HG02588 (cell line): ENCODE measurements around the gene MYH6.

Experiments
- ATAC-seq: cut with Tn5 transposase; IDR thresholded peaks from one replicate; pipeline ENCODE4 v1.9.1; 2021; ENCODE audit warnings: mild to moderate bottlenecking, moderate library complexity; ENCODE audit not compliant: unreplicated experiment

The MYH6 gene

DNA sequence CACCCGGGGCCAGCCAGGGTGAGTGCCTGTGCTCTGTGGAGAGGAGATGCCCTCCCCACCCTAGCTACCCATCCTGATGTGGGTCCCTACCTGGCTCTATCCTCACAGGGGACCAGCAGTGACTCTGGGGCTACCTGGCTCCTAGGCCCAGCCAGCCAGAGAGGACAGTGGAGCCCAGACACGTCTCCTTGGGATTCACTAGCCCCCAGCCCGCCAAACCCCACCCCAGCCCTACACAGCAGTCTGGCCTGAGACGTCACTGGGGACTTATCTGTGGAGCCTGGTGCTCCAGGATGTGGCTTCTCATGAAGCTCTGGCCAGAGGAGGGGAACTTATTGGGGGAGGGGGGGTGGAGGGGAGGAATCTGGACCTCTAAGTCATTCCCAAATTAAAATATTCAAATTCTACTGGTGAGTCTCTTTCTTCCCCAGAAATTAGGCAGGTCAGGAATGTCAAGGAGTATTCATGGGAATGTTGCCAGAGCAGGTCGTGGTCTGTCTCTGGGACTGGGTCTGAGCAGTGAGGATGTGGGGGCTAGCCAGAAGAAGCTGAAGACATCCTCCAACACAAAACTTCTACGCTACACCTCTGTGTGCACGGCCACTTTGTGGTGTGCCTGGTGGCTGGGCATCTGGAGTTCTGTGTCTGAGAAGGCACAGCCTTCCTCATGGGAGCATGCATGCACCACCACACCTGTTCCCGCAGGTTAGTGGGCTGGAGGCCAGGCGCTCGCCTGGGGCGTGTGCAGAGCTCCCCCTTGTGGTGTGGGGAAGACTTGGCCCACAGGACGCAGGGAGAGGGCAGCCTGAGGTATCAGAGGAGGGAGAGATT, 28.5 kb downstream of the MYH6 start:
- ATAC-seq: no peak

DNA sequence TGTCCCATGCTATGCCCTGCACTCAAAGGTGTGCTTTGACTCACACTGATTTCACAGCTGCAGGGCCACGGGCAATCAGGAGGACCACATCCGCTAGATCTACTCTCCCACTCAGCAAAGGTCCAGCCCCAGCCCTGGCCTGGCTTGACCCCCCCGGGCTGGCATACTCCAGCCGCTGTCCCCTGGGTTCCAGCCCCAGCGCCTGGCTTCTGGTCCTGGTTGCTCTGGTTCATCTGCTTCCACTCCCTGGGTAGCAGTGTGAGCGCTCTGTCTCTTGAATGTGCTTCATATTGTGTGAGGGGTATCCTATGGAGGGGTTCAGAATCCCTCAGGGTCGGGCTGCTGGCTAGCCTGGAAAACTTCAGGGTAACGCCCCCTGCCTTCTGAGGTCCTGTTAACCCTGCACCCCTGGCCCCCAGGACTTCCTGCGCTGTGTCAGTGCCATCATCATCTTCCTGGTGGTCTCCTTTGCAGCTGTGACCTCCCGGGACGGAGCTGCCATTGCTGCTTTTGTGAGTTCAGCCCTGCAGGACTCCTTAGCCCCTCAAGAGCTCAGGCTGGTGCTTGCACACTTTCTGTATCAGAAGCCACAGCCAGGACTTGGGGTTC, 29.4 kb downstream of the MYH6 start:
- ATAC-seq: no peak

DNA sequence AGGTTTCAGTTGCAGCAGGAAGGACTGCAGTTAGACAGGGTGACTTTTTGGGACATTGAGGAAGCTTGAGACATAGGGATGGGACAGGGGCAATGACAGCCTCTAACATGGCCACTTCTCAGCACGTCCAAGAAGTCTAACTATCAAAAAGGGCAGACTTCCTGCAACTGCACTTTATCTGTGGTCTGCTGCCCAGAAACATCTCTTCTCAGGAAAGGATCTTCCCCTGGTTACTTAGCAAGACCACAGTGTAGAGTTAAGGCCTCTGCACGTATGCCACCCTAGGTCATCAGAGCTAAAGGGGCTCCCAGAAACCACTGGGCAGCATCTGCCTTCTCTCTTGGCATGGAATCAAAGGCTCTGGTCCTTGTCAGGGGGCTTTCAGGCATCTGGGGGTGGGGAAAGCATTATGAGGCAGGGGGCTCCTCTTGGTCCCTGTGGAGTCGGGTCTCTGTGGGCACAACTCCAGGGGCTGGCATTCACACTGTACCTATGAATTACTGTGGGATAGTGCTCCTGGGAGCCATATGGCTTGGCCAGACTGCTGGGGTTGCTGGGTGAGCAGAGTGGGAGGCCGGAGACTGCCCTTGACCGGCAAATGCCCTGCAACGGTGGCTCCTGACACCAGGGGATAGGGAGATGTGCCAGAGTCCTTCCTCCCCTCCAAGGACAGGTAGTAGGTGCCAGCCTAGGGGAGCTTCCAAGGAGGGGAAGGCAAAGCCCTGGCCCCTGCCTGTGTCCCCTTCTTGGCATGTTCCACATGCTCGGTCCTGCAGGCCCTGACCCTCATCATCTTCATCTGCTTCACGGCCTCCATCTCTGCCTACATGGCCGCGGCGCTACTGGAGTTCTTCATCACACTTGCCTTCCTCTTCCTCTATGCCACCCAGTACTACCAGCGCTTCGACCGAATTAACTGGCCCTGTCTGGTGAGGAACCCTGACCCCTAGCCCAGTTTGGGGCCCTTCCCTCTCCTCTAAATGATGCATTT, 30.2 kb downstream of the MYH6 start:
- ATAC-seq: no peak

DNA sequence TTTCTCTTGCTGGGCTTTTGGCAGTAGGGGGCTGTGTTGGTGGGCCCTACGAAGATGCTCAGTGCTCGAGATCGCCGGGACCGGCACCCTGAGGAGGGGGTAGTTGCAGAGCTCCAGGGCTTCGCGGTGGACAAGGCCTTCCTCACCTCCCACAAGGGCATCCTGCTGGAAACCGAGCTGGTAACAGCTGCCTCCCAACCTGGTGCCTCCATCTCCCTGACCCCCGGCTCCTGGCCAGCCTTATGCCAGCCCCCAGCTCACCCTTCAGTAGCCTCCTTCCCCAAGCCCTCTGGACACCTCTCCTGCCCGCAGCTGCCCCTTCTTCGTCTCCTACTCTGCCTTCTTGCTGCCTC, 30.9 kb downstream of the MYH6 start:
- no peak for ATAC-seq

DNA sequence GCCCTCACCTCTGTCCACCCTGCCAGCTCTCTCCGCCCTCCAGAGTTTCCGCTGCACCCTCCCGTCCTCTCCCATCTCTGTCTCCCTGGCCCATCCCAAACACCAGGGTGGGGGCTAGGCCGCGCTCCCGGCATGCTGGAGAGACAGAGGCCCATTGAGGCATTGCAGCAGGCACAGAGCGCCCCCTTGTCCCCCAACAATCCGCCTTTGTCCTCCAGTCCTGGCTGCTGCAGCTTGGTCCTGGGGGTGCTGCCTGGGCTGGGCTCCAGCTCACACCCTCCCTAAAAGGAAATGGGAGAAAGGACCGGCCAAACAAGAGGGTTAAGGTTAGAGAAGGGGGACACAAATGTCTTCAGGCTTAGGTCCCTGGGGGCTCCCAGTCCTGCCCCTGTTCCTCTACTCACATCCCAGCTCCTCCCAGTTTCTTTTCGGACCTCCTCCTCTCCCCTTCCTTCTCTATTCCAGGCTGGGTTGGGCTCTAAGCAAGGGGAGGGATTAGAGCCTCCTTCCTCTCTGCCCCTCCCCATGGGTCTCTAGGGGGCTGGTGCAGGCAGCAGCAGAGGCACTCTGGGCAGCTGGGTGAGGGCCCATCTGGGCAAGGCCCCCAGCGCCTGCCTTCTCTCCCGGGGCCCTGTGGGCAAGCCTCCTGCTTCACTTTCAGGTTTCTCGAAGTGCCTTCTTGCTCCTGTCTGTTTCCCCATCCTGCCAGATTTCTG, 31.4 kb downstream of the MYH6 start, which contains the start of gene CMTM5:
TSS of gene CMTM5 (plus strand) at position 565 of the 716 bp plus-strand sequence. CDS start 206 bp downstream, outside the sequence.
- no peak for ATAC-seq

DNA sequence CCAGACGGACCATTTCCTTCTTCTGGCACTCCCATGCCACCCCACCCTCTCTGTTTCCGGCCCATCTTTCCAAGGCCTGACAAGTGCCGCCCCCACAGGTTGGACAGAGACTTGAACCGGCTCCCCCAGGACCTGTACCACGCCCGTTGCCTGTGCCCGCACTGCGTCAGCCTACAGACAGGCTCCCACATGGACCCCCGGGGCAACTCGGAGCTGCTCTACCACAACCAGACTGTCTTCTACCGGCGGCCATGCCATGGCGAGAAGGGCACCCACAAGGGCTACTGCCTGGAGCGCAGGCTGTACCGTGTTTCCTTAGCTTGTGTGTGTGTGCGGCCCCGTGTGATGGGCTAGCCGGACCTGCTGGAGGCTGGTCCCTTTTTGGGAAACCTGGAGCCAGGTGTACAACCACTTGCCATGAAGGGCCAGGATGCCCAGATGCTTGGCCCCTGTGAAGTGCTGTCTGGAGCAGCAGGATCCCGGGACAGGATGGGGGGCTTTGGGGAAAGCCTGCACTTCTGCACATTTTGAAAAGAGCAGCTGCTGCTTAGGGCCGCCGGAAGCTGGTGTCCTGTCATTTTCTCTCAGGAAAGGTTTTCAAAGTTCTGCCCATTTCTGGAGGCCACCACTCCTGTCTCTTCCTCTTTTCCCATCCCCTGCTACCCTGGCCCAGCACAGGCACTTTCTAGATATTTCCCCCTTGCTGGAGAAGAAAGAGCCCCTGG, 32.4 kb downstream of the MYH6 start:
- no peak for ATAC-seq

DNA sequence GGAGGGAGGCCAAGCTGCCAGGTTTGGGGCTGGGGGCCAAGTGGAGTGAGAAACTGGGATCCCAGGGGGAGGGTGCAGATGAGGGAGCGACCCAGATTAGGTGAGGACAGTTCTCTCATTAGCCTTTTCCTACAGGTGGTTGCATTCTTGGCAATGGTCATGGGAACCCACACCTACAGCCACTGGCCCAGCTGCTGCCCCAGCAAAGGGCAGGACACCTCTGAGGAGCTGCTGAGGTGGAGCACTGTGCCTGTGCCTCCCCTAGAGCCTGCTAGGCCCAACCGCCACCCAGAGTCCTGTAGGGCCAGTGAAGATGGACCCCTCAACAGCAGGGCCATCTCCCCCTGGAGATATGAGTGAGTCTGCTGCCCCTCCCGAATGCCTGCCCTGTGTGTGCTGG, 35.0 kb downstream of the MYH6 start:
- no peak for ATAC-seq

DNA sequence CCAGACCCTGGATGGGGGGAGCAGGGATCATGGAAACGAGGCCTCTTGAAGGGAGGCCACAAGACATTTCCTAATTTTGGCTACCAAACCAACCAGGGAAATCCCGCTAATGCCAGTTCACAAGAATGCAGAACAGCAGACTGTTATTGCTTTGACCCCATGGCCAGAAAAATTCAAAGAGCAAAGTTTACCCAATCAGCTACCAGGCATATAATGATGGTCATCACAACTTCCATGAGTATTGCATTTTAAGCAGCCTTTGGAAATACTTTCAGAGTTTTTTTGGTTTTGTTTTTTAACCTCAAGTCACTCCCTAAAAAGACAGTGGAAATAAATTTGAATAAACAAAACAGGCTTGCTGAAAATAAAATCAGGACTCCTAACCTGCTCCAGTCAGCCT, 35.6 kb downstream of the MYH6 start, which contains the start of gene IL25:
TSS of gene IL25 (plus strand) at position 301 of the 400 bp plus-strand sequence.
- ATAC-seq: no peak

DNA sequence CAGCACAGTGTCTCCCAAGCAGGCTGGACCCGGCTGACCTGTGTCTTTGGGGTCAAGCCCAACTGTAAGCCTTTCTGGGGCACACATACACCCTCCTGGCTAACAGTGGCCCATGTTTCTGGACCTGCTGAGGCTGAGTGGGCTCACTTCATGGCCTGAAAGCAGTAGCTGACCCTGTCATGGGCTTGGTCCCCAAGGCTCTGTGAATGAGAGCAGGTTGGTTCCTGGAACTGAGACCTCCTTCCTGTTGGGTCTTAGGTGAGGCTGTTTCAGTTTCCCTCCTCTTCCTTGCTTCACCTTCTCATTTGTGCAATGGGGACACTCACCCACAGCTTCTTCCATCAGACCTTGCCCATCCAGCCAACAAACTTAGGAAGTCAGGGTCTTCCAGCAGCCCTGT, 36.2 kb downstream of the MYH6 start:
- no peak for ATAC-seq

DNA sequence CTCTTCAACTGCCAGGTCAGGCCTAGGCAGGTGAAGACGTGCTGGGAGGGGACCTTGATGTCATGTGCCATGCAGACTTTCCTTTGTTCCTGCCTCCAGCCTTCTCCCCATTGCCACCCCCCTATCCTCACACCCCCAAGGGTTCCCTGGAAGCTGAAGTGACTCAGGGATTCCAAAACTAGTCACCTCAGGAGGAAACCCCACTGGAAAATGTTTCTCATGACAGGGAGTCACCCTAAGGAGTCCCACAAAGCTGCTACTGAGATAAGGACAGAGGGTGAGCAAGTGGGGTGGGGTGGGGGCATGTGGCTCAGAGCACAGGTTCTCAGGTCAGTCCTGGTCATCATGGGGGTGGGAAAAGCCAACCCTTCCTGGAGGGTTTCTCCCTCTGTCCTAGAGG, 37.9 kb downstream of the MYH6 start:
- no peak for ATAC-seq

DNA sequence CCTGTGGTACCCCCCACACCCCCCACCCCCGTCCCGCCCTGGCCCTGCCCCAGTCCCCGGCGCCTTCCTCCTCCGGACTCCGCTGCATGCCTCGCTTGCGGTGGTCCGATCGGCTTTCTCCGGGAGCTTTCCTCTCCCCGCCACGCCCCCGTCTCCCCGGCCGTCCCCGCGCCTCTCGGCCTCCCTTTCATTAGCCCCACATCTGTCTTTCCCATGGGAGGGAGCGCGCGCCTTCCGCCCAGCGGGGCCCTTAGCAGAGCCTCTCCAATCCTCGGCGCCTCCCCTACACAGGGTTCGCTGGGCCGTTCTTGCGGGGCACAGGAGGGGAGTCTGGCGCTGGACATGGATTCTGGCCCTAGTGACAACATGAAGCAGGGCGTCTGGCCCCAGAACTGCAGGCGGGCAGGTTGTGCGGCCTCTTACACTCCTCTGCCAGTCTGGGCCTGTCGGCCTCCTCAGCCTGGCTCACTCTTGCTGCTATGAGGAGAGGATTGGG, 41.6 kb downstream of the MYH6 start:
- no peak for ATAC-seq

DNA sequence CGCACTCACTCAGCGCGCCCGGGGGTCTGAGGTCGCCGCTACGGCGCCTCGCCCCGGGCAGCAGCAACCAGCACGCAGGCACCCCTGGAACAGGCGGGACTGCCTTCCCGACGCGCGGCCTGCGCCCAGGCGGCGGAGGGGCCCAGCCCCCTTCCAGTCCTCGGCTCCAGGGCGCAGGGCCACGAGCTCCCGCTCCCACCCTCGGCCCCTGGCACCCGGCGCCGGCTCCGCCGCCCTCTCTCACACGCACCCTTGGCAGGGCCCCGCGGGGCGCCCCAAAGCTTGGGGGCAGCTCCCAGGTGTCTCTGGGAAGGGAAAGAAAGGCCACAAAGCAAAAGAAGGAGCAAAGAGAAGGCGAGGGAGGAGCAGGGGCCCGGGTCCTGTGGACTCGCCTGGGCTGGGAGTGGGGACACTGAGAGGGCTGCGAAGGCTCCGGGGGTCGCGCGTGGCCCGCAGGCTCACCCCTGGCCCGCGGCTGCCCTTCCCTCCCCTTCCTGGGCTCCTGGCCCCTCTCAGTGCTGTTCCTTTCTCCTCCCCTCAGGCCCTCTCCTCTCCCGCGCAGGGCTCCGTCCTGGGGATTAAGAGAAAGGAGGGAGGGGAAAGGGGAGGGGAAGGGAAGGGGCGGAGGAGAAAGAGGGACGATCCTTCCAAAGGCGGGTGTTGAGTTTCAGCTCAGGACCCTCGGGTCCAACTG, 42.2 kb downstream of the MYH6 start:
- no peak for ATAC-seq

DNA sequence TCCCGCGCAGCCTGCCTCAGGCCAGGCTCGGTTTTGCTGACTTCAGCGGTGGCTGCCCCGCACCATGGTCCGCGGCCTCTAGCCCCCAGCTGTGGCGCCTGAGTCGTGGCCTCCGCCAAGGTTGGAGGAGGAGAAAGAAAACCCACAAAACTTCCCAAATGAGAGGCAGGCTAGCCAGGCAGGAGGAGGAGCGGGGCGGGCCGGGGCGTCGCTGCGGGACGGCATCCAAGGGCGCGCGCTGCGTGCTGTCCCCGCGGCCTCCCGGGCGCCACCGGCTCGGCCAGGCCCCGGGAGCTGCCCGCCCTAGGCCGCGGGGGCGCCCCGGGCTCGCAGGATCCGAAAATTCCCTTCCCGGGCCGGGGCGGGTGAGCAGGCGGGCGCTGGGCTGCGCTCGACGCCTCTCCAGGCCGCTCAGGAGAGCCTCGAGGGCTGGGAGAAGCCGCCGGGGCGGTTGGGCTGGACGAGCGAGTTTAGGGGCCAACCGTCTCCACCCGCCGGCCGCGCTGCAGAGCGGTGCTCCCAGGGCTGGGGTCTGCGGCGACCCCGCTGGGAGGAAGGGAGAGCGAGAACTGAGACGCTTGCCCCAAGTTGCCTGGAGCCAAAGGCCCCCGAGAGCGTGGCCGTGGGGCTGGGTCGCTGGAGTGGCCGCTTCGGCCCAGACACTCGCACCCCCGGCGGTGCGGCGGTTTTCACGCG, 42.9 kb downstream of the MYH6 start, which contains the start of gene EFS:
TSS of gene EFS (minus strand) at position 137 of the 696 bp plus-strand sequence. CDS start 147 bp downstream, outside the sequence.
- ATAC-seq: no peak

DNA sequence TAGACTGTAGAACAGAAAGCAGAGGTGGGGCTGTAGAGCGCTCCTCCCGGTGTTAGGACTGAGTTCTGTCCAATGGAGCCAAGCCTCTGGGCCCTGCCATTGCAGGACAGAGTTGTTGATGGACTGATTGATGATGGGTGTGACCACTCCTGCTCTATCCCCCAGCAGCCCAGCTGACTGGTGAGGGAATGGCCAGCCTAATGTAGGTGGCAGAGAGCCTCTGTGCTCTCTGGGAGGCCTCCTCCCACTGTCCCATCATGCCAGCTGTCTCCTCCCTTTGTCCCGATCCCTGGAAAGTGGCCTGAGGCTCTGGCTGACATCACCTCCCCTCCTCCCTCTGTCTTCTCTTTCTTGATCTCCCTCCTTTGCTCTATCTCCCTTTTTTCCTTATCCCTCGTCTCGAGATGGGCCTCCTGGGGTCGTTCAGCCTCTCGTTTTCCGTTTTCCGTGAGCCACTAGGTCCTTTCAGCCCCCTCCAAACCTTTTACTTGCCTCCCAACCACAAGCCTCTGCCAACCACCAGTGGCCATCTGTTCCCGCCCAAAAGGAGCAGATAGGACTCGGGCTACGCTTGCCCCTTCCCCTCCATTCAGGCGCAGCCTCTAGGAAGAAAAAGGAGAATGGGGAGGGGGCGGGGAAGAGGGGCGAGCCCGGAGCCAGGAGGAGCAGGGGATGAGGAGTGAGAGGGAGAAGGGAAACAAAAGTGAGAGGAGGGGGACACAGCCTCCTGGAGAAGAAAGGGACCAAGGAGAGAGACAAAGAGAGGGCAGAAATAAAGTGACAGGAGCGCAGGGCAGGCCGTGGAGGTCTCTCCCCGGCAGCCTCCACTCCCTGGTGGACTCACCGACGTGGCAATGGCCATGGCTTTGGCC, 43.7 kb downstream of the MYH6 start:
- ATAC-seq: no peak

DNA sequence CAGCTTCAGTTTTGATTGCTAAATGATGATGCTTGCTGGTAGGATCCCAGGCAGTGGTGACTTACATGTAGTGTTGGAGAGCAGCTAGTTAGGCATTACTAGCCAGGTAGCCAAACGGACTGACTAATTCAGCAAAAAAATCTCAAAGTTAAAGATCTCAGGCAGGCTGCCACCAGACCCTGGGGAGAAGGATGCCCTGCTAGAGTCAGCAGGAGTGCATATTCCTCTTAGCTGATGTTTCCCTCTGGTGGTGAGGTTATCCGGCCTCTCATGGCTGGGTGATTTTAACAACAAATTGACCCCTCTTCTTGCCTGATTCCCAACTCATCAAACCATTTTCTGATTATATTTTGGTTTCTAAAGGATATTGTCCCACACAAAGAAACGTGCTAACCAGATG, 45.9 kb downstream of the MYH6 start:
- ATAC-seq: no peak

DNA sequence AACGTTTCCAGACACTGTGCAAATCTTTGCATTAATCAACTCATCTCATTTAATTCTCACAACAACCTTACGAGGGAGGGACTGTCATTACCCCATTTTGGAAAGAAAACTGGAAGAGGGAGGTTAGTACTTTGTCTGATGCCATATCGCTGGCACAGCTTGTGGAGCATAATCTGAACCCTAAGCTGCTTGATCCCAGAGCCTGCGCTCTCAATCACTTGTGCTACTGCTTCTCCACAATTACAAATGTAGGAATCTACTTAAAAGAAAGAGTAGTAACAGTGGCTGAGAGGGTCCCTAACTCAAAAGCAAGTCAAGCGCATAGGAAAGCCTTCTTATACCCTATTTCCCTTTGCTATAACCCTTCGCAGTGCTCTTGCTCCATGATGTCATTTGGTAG, 46.3 kb downstream of the MYH6 start:
- no peak for ATAC-seq

DNA sequence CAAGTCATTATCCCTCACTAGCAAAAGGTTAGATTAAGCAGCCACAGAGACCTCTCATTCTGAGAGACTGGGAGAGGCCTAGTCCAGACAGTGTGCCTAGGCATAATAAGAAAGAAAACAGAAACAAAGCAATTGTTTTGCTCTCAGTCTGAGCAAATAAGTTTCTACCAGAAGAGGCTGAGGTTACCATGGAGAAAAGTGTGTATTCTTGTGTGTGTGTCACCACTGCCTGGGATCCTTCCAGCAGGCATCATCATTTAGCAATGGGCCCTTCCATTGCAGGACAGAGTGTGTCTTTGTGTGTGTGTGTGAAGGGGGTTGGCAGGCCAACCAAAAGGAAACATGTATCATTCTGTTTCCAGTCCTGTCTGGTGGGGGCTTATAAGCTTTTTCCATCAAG, 46.8 kb downstream of the MYH6 start:
- no peak for ATAC-seq

DNA sequence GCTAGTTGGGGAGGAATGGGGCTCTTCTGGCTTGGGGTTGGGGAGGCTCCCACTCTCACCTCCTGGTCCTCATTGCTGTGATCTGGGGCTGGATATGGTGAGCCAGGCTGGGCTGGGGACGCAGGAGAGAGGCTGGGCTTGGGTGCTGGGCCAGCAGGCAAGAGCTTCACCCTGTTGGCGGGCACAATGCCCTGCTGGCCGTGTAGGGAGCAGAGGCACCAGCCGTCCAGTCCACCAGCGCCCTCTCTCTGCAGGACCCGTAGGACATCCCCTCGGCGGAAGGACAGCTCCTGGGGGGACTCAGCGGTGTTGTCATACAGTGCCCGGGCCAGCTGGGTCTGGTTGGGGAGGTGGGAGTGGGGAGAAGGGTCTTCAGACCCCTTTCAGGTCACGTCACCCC, 47.6 kb downstream of the MYH6 start:
- no peak for ATAC-seq
